ENCODE results near the gene AADAT.

GRCh38 chr4:170033999-170034398 is 55.8 kb downstream of the AADAT start:
- TF ChIP-seq CTCF (IDR thresholded peaks at IDR 0.05) (no peak), POLR2A (IDR thresholded peaks at IDR 0.05) (no peak)
